ENCODE measurements around the gene CDC37.

DNA sequence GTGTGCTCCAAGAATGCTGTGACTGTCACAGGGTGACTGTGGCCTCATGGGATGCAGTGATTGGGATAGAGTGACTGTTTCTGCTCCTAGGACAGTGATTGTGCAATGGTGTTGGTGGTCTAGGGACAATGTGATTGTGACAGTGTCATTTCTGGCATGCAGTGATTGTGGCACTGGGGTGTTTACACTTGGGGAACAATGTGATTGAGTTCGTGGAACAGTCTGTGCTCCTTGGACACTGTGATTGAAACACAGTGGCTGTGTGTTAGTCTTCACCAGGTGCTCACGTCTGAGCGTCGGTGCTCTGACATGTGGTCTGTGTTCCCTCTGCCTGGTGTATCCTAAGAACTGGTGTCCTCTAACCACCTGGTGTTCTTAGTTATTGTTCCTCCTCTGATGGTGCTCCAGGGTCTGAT, 18.7 kb upstream of the CDC37 start:
- TF ChIP-seq POLR2AphosphoS5 (IDR thresholded peaks at IDR 0.05; ENCODE audit: low read depth, low read length) (no peak), POLR2A (IDR thresholded peaks at IDR 0.05; ENCODE audit: low read depth, low read length) (no peak), TAF1 (IDR thresholded peaks at IDR 0.05; ENCODE audit: low read depth, low read length) (no peak), PAX5 (IDR thresholded peaks at IDR 0.05; ENCODE audit: insufficient read depth, low read length, severe bottlenecking) (no peak), SPI1 (IDR thresholded peaks at IDR 0.05; ENCODE audit: low read depth, low read length) (no peak)

Data from GM12891 (cell line).